Upper lobe of left lung (tissue), 6 donors: ENCODE data around the gene HIBADH. TPM values are rescaled to one million over a fixed set of nuclear protein-coding genes. Genes with fewer than 3 reads are reported as not detected.

Experiments used
- ATAC-seq, 2 donors: fragments of 200-7000 bp; cut with Tn5 transposase; one replicate each; pipeline ENCODE4 v1.9.1; 2022; ENCODE audit warnings: mild to moderate bottlenecking in 2 of 2, moderate library complexity in 2 of 2; ENCODE audit not compliant: low FRiP score in 2 of 2
- DNase-seq, 2 donors: peaks; one replicate each; pipeline ENCODE4 v3.0.0-alpha.2; 2019 to 2020
- H3K27ac ChIP-seq, 4 donors: fragments of 200-600 bp; sonication (generic); one replicate each; pipeline ENCODE4 v1.5.1; 2016 to 2019
- H3K27me3 ChIP-seq, 4 donors: fragments of 200-600 bp; sonication (generic); one replicate each; pipeline ENCODE4 v1.5.1; 2017 to 2019
- H3K36me3 ChIP-seq, 4 donors: fragments of 200-600 bp; sonication (generic); one replicate each; pipeline ENCODE4 v1.5.1; 2016 to 2019
- H3K4me1 ChIP-seq, 4 donors: fragments of 200-600 bp; sonication (generic); one replicate each; pipeline ENCODE4 v1.5.1; 2018 to 2019
- H3K4me3 ChIP-seq, 4 donors: fragments of 200-600 bp; sonication (generic); one replicate each; pipeline ENCODE4 v1.5.1; 2017 to 2019; ENCODE audit warnings: mild to moderate bottlenecking in 2 of 4, moderate library complexity in 1 of 4
- H3K9me3 ChIP-seq, 4 donors: fragments of 200-600 bp; sonication (generic); one replicate each; pipeline ENCODE4 v1.5.1; 2018 to 2019
- EP300 ChIP-seq, 4 donors: sonication (generic); formaldehyde crosslinking; IDR thresholded peaks; one replicate each; pipeline ENCODE4 v1.5.1; 2017; ENCODE audit warnings: antibody characterized with exemption in 4 of 4, control low read depth in 2 of 4
- POLR2A ChIP-seq, 4 donors: fragments of 450-650 bp; IDR thresholded peaks; one replicate each; pipeline ENCODE4 v1.5.1; 2016 to 2017; ENCODE audit warnings: antibody characterized with exemption in 4 of 4, mild to moderate bottlenecking in 2 of 4
- POLR2AphosphoS5 ChIP-seq, 2 donors: sonication (generic); formaldehyde crosslinking; IDR thresholded peaks; one replicate each; pipeline ENCODE4 v1.5.1; 2017; ENCODE audit warnings: antibody characterized with exemption in 2 of 2
- WGBS, 2 donors: methylation state at CpG; one replicate each; pipeline ENCODE4 v1.1.5; 2017 to 2018; 5-methylcytosine and 5-hydroxymethylcytosine counted together
- total RNA-seq, 6 donors: library from RNA; depleted of rRNA in 4 of 6; stranded (reverse); fragments of >200 nt in 4 of 6; gene quantifications; one replicate each; pipeline versions ENCODE4 v1.1.0 to v1.2.1, GENCODE V29; 2016 to 2021
- TF ChIP-seq, protein P1 (sequence below), 6 experiments: fragments of 450-650 bp in 4 of 6; fragments of 200-600 bp in 2 of 6; sonication (generic) in 2 of 6; IDR thresholded peaks; one replicate each; pipeline ENCODE4 v1.5.1; 2016 to 2019; ENCODE audit warnings: antibody characterized with exemption in 6 of 6
- donor health status: DM: no; HTN: no; CAD: no; lungs with moderate emphysema.
- donor health status: DM: no; HTN: yes; CAD: no; lungs with severe emphysema.

Gene HIBADH
- total RNA-seq, 6 donors from 2014 or later, result 7.4 to 26.1 (median 21.8) TPM

- no peak for DNase-seq
- ATAC-seq, result no peak
- Histone ChIP-seq H3K4me1 (no peaks in the 10 kb centered on the region), H3K27ac (no peak overlapping the region), H3K4me3 (no peak overlapping the region), H3K27me3 (no peaks in the 10 kb centered on the region), H3K9me3 (no peaks in the 10 kb centered on the region), H3K36me3 (no peaks in the 10 kb centered on the region)
- WGBS, 2 donors, result 92 to 98% methylated on average over 8 of the region's 8 CpGs
- TF ChIP-seq EP300 (IDR thresholded peaks at IDR 0.05) (no peak), POLR2A (IDR thresholded peaks at IDR 0.05) (no peak), POLR2AphosphoS5 (IDR thresholded peaks at IDR 0.05) (no peak)
- TF ChIP-seq, protein P1, sequence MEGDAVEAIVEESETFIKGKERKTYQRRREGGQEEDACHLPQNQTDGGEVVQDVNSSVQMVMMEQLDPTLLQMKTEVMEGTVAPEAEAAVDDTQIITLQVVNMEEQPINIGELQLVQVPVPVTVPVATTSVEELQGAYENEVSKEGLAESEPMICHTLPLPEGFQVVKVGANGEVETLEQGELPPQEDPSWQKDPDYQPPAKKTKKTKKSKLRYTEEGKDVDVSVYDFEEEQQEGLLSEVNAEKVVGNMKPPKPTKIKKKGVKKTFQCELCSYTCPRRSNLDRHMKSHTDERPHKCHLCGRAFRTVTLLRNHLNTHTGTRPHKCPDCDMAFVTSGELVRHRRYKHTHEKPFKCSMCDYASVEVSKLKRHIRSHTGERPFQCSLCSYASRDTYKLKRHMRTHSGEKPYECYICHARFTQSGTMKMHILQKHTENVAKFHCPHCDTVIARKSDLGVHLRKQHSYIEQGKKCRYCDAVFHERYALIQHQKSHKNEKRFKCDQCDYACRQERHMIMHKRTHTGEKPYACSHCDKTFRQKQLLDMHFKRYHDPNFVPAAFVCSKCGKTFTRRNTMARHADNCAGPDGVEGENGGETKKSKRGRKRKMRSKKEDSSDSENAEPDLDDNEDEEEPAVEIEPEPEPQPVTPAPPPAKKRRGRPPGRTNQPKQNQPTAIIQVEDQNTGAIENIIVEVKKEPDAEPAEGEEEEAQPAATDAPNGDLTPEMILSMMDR (IDR thresholded peaks at IDR 0.05), result no peak
These were observed 110.8 kb downstream of the HIBADH start for GRCh38 chr7:27551803-27552400.

DNA sequence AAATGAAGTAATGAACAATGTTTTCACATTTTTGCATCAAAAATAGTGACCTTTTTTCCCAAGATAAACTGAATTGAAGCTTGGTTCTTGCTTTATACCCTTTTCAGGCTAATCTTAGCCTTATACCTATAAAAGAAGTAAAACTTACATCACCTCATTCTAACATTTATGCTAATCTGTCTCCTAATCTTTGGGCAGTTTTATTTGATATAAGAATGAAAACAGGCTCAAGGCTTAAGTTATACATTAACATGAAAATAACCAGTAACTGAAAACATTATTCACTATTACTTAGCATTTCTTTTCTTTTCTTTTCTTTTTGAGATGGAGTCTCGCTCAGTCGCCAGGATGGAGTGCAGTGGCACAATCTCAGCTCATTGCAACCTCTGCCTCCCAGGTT, 113.1 kb downstream of the HIBADH start:
- DNase-seq (no peak), ATAC-seq (no peak)
- no peaks in the 10 kb centered on the region for H3K36me3 ChIP-seq
- H3K27ac ChIP-seq, result no peak overlapping the region
- no peaks in the 10 kb centered on the region for H3K4me1 ChIP-seq
- WGBS, 2 donors, result 93 to 98% methylated on average over 2 of the region's 2 CpGs
- TF ChIP-seq POLR2AphosphoS5 (IDR thresholded peaks at IDR 0.05) (no peak), POLR2A (IDR thresholded peaks at IDR 0.05) (no peak)
- H3K27me3 ChIP-seq, result no peaks in the 10 kb centered on the region
- no peaks in the 10 kb centered on the region for H3K9me3 ChIP-seq
- no peak overlapping the region for H3K4me3 ChIP-seq

DNA sequence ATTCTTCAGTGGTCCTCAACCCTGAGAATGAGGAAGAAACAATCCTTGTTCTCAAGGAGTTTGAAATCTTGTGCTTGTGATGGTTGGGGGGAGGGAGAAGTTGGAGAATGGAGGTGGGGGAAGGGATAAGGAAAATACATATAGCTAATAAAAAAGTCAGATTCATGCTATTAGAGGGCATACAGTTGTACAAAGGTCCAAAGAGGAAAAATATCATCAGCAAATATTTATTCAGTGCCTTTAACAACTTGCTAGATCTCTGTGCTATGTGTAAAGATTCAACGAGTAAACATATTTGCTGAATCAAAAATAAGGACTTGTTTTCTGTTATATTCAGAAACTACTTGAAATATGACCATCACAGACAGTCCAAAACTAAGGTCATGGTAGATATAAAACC, 114.4 kb downstream of the HIBADH start:
- Histone ChIP-seq H3K27me3 (no peaks in the 10 kb centered on the region), H3K4me1 (no peaks in the 10 kb centered on the region), H3K9me3 (no peaks in the 10 kb centered on the region), H3K4me3 (no peak overlapping the region), H3K36me3 (no peaks in the 10 kb centered on the region), H3K27ac (no peak overlapping the region)
- 91 to 94% methylated on average over 1 of the region's 1 CpG for WGBS, 2 donors
- TF ChIP-seq EP300 (IDR thresholded peaks at IDR 0.05), result no peak
- TF ChIP-seq POLR2A (IDR thresholded peaks at IDR 0.05), result no peak
- TF ChIP-seq, protein P1 (IDR thresholded peaks at IDR 0.05), result no peak
- no peak for TF ChIP-seq POLR2AphosphoS5 (IDR thresholded peaks at IDR 0.05)
- no peak for ATAC-seq
- DNase-seq, result no peak

DNA sequence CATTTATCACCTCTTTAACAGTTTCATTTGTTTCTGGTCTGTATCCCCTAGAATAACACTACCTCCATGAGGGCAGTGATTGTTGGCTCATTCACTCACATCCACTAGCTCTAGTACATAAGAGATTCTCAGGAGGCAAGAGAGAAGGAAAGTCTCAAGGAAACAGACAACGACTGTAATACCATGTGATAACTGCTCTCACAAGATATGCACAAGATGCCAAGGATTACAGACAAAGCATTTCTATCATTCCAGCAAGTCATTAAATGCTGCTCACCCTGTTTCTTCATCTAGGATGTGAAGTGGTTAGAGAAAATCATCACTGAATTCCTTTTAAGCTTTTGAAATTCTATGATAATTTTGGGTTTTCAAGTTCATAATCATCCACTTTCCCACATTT, 115.3 kb downstream of the HIBADH start:
- H3K27me3 ChIP-seq, result no peaks in the 10 kb centered on the region
- WGBS, 2 donors, result 48 to 50% methylated on average over 1 of the region's 1 CpG
- DNase-seq, result no peak
- H3K4me3 ChIP-seq, result no peak overlapping the region
- no peak overlapping the region for H3K27ac ChIP-seq
- no peaks in the 10 kb centered on the region for H3K9me3 ChIP-seq
- ATAC-seq, result no peak
- peaks cover 0 to 5% (median 0%) of the 10 kb centered on the region in 4 donors for H3K36me3 ChIP-seq
- TF ChIP-seq POLR2A (IDR thresholded peaks at IDR 0.05) (no peak), POLR2AphosphoS5 (IDR thresholded peaks at IDR 0.05) (no peak), EP300 (IDR thresholded peaks at IDR 0.05) (no peak)
- TF ChIP-seq, protein P1 (IDR thresholded peaks at IDR 0.05), result no peak
- no peaks in the 10 kb centered on the region for H3K4me1 ChIP-seq

GRCh38 chr7:27546610-27547009, 116.1 kb downstream of the HIBADH start:
- Histone ChIP-seq H3K4me3 (no peak overlapping the region), H3K9me3 (no peaks in the 10 kb centered on the region), H3K4me1 (no peaks in the 10 kb centered on the region), H3K36me3 (peaks cover 0 to 11% (median under 1%) of the 10 kb centered on the region in 4 donors), H3K27ac (no peak overlapping the region), H3K27me3 (no peaks in the 10 kb centered on the region)
- 92 to 100% methylated on average over 1 of the region's 1 CpG for WGBS, 2 donors
- ATAC-seq (no peak), DNase-seq (no peak)
- TF ChIP-seq POLR2A (IDR thresholded peaks at IDR 0.05) (no peak), EP300 (IDR thresholded peaks at IDR 0.05) (no peak), POLR2AphosphoS5 (IDR thresholded peaks at IDR 0.05) (no peak)
- TF ChIP-seq, protein P1 (IDR thresholded peaks at IDR 0.05), result no peak
